Prostate gland (tissue), 2 donors: ENCODE data around the gene GAS6.

Source experiments
- CTCF ChIP-seq, 4 experiments: fragments of 200-600 bp in 2 of 4; fragments of 450-650 bp in 2 of 4; sonication (generic) in 2 of 4; IDR thresholded peaks; 1 replicate in 3 of 4; 2 replicates in 1 of 4; pipeline ENCODE4 v1.5.1; 2016 to 2019; ENCODE audit warnings: antibody characterized with exemption in 4 of 4, mild to moderate bottlenecking in 2 of 4, moderate library complexity in 2 of 4
- POLR2A ChIP-seq: fragments of 450-650 bp; IDR thresholded peaks from one replicate; pipeline ENCODE4 v1.6.1; 2016; ENCODE audit warnings: antibody characterized with exemption, mild to moderate bottlenecking

DNA sequence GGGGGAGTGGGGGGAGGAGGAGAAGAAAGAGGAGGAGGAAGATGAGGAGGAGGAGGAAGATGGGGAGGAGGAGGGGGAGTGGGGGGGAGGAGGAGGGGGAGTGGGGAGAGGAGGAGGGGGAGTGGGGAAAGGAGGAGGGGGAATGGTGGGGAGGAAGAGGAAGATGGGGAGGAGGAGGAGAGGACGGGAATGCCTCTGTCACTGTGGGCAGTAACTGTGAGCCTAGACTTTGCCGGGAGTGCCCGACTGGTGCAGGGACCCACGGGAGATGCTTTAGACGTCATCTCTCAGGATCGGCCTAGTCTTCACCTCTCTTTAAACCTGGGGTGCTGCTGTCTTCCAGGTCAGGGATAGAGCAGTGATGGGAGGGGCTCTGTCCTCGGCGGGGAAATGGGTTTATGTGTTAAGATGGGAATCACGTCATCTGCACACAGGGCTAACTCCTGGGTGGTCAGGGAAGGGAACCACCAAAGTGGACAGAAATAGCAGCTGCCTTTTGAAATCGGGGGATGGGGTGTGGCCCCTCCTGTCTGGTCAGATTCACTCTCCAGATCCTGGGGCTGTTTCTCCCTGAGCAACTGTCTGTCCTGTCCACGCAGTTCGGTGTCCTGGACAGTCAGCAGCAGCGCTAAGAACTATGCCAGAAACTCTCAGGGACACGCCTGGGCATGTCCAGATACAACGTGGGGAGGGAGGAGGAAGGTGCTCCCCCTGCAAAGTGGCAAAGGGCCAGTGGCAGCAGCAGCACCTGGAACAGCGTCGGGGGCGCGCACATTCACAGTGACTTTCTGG lies 26.9 kb downstream of the GAS6 start:
- TF ChIP-seq CTCF (IDR thresholded peaks at IDR 0.05) (no peak), POLR2A (no peak)
